HepG2 (cell line): Measurements from ENCODE around the gene OLFM2. TPM values are rescaled to one million over a fixed set of nuclear protein-coding genes. Genes with fewer than 3 reads are reported as not detected.

Experiments used
- polyA plus RNA-seq, 8 experiments: library from polyadenylated mRNA; depleted of rRNA in 3 of 8; stranded (reverse) in 7 of 8; unstranded in 1 of 8; fragments of >200 nt; fragmentation: Illumina TruSeq in 4 of 8; extraction: Trizol in 4 of 8; gene quantifications; 2 replicates each; pipeline versions ENCODE4 v1.2.1 to v1.2.3, GENCODE V29; 2011 to 2016; ENCODE audit warnings: low read depth in 4 of 8, missing spikeins in 1 of 8, mixed read lengths in 1 of 8; ENCODE audit not compliant: insufficient read depth in 1 of 8
- small RNA-seq, 3 experiments: library from RNA; depleted of rRNA; stranded (forward); fragments of <200 nt; gene quantifications; one replicate each; pipeline ENCODE3, GENCODE V24; 2012; ENCODE audit warnings: low read depth in 2 of 3, low replicate concordance in 1 of 3; ENCODE audit not compliant: insufficient read length in 3 of 3, insufficient read depth in 2 of 3
- total RNA-seq, 5 experiments: library from RNA; depleted of rRNA; stranded (reverse); fragments of >200 nt; fragmentation: Illumina TruSeq; extraction: Trizol; gene quantifications; 2 replicates each; pipeline ENCODE4 v1.2.3, GENCODE V29; 2016; ENCODE audit warnings: low read depth in 1 of 5

Gene OLFM2
- total and polyA plus RNA-seq, 2 of the 13 experiments (the other 11 are each of a cell fraction or from before 2014, with no cell fraction given), result 0.20 to 0.51 TPM

Small RNA genes within 50 kb of the gene (small RNA-seq; reads per million reads assigned to genes)
- gene RF00156, result 0 reads per million in 3 experiments

Other genes with a start within 250 kb of the OLFM2 start
- gene ZNF846, start 167.8 kb downstream of the OLFM2 start, total RNA-seq (2016; rRNA removed; fragmentation: Illumina TruSeq; extraction: Trizol), result 3.7 and 5.4 TPM in 2 replicates
- 4.7 and 4.8 TPM in 2 replicates for gene ZNF846, start 167.8 kb downstream of the OLFM2 start, polyA plus RNA-seq (2011; rRNA removed)
- 19.0 and 20.4 TPM in 2 replicates for gene FBXL12, start 117.4 kb downstream of the OLFM2 start, total RNA-seq (2016; rRNA removed; fragmentation: Illumina TruSeq; extraction: Trizol)
- gene FBXL12, start 117.4 kb downstream of the OLFM2 start, polyA plus RNA-seq (2011; rRNA removed), result 23.1 and 30.1 TPM in 2 replicates
- gene UBL5, start 108.6 kb downstream of the OLFM2 start, total RNA-seq (2016; rRNA removed; fragmentation: Illumina TruSeq; extraction: Trizol), result 373 and 382 TPM in 2 replicates
- 427 and 487 TPM in 2 replicates for gene UBL5, start 108.6 kb downstream of the OLFM2 start, polyA plus RNA-seq (2011; rRNA removed)
- gene PIN1, start 101.2 kb downstream of the OLFM2 start, total RNA-seq (2016; rRNA removed; fragmentation: Illumina TruSeq; extraction: Trizol), result 67.3 and 72.0 TPM in 2 replicates
- 31.9 and 43.2 TPM in 2 replicates for gene PIN1, start 101.2 kb downstream of the OLFM2 start, polyA plus RNA-seq (2011; rRNA removed)
- 0.02 TPM in 1 of 2 replicates, not detected in the other for gene COL5A3, start 74.0 kb upstream of the OLFM2 start, total RNA-seq (2016; rRNA removed; fragmentation: Illumina TruSeq; extraction: Trizol)
- 0.03 TPM in 1 of 2 replicates, not detected in the other for gene COL5A3, start 74.0 kb upstream of the OLFM2 start, polyA plus RNA-seq (2011; rRNA removed)
- gene RDH8, start 77.0 kb upstream of the OLFM2 start, total RNA-seq (2016; rRNA removed; fragmentation: Illumina TruSeq; extraction: Trizol), result not detected in 2 replicates
- gene RDH8, start 77.0 kb upstream of the OLFM2 start, polyA plus RNA-seq (2011; rRNA removed), result not detected in 2 replicates
- gene SHFL, start 149.8 kb upstream of the OLFM2 start, total RNA-seq (2016; rRNA removed; fragmentation: Illumina TruSeq; extraction: Trizol), result 8.9 and 12.3 TPM in 2 replicates
- 36.4 and 47.5 TPM in 2 replicates for gene SHFL, start 149.8 kb upstream of the OLFM2 start, polyA plus RNA-seq (2011; rRNA removed)
- 0.15 TPM in 1 of 2 replicates, not detected in the other for gene ANGPTL6, start 166.2 kb upstream of the OLFM2 start, total RNA-seq (2016; rRNA removed; fragmentation: Illumina TruSeq; extraction: Trizol)
- 1.4 and 2.2 TPM in 2 replicates for gene ANGPTL6, start 166.2 kb upstream of the OLFM2 start, polyA plus RNA-seq (2011; rRNA removed)
- 23.9 and 36.2 TPM in 2 replicates for gene PPAN, start 169.8 kb upstream of the OLFM2 start, total RNA-seq (2016; rRNA removed; fragmentation: Illumina TruSeq; extraction: Trizol)
- 41.9 and 53.5 TPM in 2 replicates for gene PPAN, start 169.8 kb upstream of the OLFM2 start, polyA plus RNA-seq (2011; rRNA removed)
- gene P2RY11, start 175.2 kb upstream of the OLFM2 start, total RNA-seq (2016; rRNA removed; fragmentation: Illumina TruSeq; extraction: Trizol), result 1.5 and 4.0 TPM in 2 replicates
- gene P2RY11, start 175.2 kb upstream of the OLFM2 start, polyA plus RNA-seq (2011; rRNA removed), result 7.8 and 13.2 TPM in 2 replicates
- 173 and 206 TPM in 2 replicates for gene EIF3G, start 183.4 kb upstream of the OLFM2 start, total RNA-seq (2016; rRNA removed; fragmentation: Illumina TruSeq; extraction: Trizol)
- 135 and 141 TPM in 2 replicates for gene EIF3G, start 183.4 kb upstream of the OLFM2 start, polyA plus RNA-seq (2011; rRNA removed)